GM18951 (cell line): ENCODE results near the gene DGKI.

Source experiments
- POLR2A ChIP-seq: IDR thresholded peaks from 4 replicates; pipeline ENCODE4 v1.6.1; 2011; ENCODE audit warnings: mild to moderate bottlenecking; ENCODE audit not compliant: insufficient read length, insufficient read depth; ENCODE audit errors: extremely low read depth
- in situ Hi-C: fragments of 300-500 bp; cut with MboI; formaldehyde crosslinking; loops from one replicate; pipeline ENCODE4 v1.12.0; 2022; ENCODE audit warnings: low sequenced_read_pairs, mixed read lengths, inconsistent platforms; ENCODE audit not compliant: unreplicated experiment

DGKI gene

GRCh38 chr7:137636376-137636775 is 210.4 kb downstream of the DGKI start:
- TF ChIP-seq POLR2A: no peak
- in situ Hi-C loops: no loop called here

- in situ Hi-C loops: no loop called here
Observed at GRCh38 chr7:137635874-137636273, 210.9 kb downstream of the DGKI start.

GRCh38 chr7:137635132-137635531 is 211.6 kb downstream of the DGKI start:
- in situ Hi-C loops: no loop called here
- TF ChIP-seq POLR2A: no peak

More at GRCh38 chr7:137635874-137636273, 210.9 kb downstream of the DGKI start:
- no peak for TF ChIP-seq POLR2A

- no peak for TF ChIP-seq POLR2A
- in situ Hi-C loops: no loop called here
Observed at GRCh38 chr7:137634356-137634755, 212.4 kb downstream of the DGKI start.

GRCh38 chr7:137633133-137633532 is 213.6 kb downstream of the DGKI start:
- no peak for TF ChIP-seq POLR2A
- in situ Hi-C loops: no loop called here

GRCh38 chr7:137628216-137628615 is 218.6 kb downstream of the DGKI start:
- in situ Hi-C loops: no loop called here
- TF ChIP-seq POLR2A: no peak

- no peak for TF ChIP-seq POLR2A
- in situ Hi-C loops: no loop called here
Observed at GRCh38 chr7:137626469-137627067, 220.2 kb downstream of the DGKI start.

- in situ Hi-C loops: no loop called here
- no peak for TF ChIP-seq POLR2A
Observed at GRCh38 chr7:137625197-137625596, 221.6 kb downstream of the DGKI start.

GRCh38 chr7:137619181-137619580 is 227.6 kb downstream of the DGKI start:
- in situ Hi-C loops: no loop called here
- no peak for TF ChIP-seq POLR2A

- TF ChIP-seq POLR2A: no peak
- in situ Hi-C loops: no loop called here
Observed at GRCh38 chr7:137618748-137619147, 228.0 kb downstream of the DGKI start.

GRCh38 chr7:137613006-137613525 is 233.7 kb downstream of the DGKI start:
- TF ChIP-seq POLR2A: no peak
- in situ Hi-C loops: no loop called here

GRCh38 chr7:137611606-137612005 is 235.2 kb downstream of the DGKI start:
- in situ Hi-C loops: no loop called here
- no peak for TF ChIP-seq POLR2A

GRCh38 chr7:137609500-137609899 is 237.3 kb downstream of the DGKI start:
- in situ Hi-C loops: no loop called here
- no peak for TF ChIP-seq POLR2A

- TF ChIP-seq POLR2A: no peak
- in situ Hi-C loops: no loop called here
Observed at GRCh38 chr7:137606061-137606674, 240.6 kb downstream of the DGKI start.
